ENCODE measurements around the gene ALDH1A3.
A peak's percentile ranks its signal among the peaks of the same experiment; 100 is the strongest.

ALDH1A3 gene

GRCh38 chr15:100926971-100927756, 47.5 kb downstream of the ALDH1A3 start:
- DNase-seq: peak in 1 of 2 donors; percentile 27

- no peak for DNase-seq
Measured at GRCh38 chr15:100928632-100929280, 49.1 kb downstream of the ALDH1A3 start.

- DNase-seq: no peak
Measured at GRCh38 chr15:100929641-100930042, 50.0 kb downstream of the ALDH1A3 start.

GRCh38 chr15:100930306-100930848, 50.7 kb downstream of the ALDH1A3 start:
- no peak for DNase-seq

- DNase-seq: no peak
Measured at GRCh38 chr15:100931143-100931890, 51.7 kb downstream of the ALDH1A3 start.

- no peak for DNase-seq
Measured at GRCh38 chr15:100932676-100933348, 53.2 kb downstream of the ALDH1A3 start.

- DNase-seq: no peak
Measured at GRCh38 chr15:100934166-100934565, 54.5 kb downstream of the ALDH1A3 start.

GRCh38 chr15:100934726-100935125, 55.1 kb downstream of the ALDH1A3 start:
- no peak for DNase-seq

GRCh38 chr15:100937171-100937570, 57.5 kb downstream of the ALDH1A3 start:
- no peak for DNase-seq

- DNase-seq: no peak
Measured at GRCh38 chr15:100939791-100940190, 60.2 kb downstream of the ALDH1A3 start.

GRCh38 chr15:100940767-100941379, 61.2 kb downstream of the ALDH1A3 start:
- DNase-seq: peak; percentile 4 to 57

- DNase-seq: peak in 1 of 2 donors; percentile 30
Measured at GRCh38 chr15:100941536-100941935, 61.9 kb downstream of the ALDH1A3 start.

GRCh38 chr15:100942656-100943425, 63.2 kb downstream of the ALDH1A3 start:
- no peak for DNase-seq

- DNase-seq: no peak
Measured at GRCh38 chr15:100944244-100944895, 64.7 kb downstream of the ALDH1A3 start.

GRCh38 chr15:100944986-100945385, 65.4 kb downstream of the ALDH1A3 start:
- DNase-seq: no peak

GRCh38 chr15:100947760-100948429, 68.3 kb downstream of the ALDH1A3 start:
- no peak for DNase-seq

- DNase-seq: no peak
Measured at GRCh38 chr15:100948430-100948762, 68.8 kb downstream of the ALDH1A3 start.

- DNase-seq: no peak
Measured at GRCh38 chr15:100949691-100950090, 70.1 kb downstream of the ALDH1A3 start.

- no peak for DNase-seq
Measured at GRCh38 chr15:100951965-100952364, 72.3 kb downstream of the ALDH1A3 start.

- no peak for DNase-seq
Measured at GRCh38 chr15:100952566-100952965, 72.9 kb downstream of the ALDH1A3 start.
